EL (cell line): ENCODE measurements around the gene RPUSD1.
"Not testable (repeated sequence)": the region's sequence is repeated elsewhere in the genome, so short reads cannot be mapped to it uniquely, and the experiment has no call there.

Experiments used
- DNase-seq: peaks from one replicate; pipeline ENCODE4 v3.0.0-alpha.2; 2016

The RPUSD1 gene

GRCh38 chr16:781346-782010, 6.7 kb downstream of the RPUSD1 start:
- DNase-seq = no peak

DNA sequence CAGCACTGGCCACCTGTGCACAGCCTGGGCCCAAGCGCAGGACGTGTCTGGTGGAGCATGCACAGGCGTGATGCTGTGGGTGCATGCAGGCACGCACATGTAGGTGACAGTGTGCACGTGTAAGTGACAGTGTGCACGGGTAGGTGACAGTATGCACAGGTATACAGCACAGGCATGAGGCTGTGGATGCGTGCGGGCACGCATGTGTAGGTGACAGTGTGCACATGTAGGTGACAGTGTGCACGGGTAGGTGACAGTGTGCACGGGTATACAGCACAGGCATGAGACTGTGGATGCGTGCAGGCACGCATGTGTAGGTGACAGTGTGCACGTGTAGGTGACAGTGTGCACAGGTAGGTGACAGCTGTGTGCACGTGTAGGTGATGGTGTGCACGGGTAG, 7.9 kb downstream of the RPUSD1 start:
- DNase-seq = no peak

DNA sequence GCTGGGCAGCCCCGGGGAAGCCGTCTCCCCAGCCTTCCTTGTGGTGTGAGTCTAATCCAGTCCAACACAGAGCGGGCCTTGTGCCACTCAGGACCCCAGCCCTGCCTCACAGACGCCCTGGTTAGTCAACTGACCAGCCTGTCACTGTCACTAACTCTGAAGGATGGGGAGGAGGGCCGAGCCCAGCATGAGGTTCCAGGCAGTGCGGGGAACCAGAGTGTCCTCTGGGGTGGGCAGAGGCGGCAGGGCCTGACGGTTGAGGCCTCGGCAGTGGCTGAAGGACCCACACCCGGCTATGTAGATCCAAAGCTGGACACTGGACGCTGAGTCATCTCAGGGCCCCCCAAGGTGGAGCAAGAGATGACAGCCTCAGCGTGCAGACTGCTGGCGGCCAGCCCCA, 8.6 kb downstream of the RPUSD1 start:
- no peak for DNase-seq

- DNase-seq = no peak
Measured at GRCh38 chr16:778909-779527, 9.2 kb downstream of the RPUSD1 start.

DNA sequence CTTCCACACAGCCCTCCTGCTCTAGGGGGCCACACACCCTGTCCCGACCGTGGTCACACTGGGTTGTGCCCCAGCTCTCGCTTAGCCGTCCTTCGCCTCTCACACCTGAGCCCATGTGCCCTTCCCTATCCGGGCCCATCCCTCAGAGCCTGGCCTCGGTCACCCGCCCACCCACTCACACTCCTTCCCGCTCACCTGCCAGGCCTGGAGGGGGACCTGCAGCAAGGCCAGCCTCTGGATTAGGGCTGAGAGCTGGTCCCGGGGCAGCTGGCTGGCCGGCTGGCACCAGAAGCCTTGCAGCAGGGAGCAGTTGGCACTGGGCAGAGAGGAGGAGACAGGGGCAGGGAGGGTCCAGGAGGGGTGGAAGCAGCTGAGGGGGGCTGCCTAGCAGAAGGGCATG, 9.7 kb downstream of the RPUSD1 start:
- DNase-seq = no peak

DNA sequence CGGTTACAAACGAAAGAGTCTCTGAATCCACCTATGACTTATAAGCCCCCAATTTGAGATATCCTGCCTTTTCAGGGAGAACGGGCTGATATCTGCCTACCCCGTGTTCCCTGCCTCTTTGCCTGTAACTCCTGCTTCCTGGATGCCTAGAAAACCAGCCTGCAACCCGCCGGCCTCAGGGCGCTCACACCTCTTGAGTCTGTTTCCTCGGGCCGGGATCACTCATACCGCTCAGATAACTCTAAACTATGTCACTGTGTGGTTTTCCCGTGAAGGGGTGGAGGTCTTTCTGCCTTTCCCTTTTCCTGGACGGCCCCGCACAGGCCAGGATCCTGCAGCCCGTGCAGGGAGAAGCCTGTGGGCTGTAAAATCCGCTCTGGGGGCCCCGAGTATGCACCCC, 10.4 kb downstream of the RPUSD1 start:
- peak; percentile 62 for DNase-seq

DNA sequence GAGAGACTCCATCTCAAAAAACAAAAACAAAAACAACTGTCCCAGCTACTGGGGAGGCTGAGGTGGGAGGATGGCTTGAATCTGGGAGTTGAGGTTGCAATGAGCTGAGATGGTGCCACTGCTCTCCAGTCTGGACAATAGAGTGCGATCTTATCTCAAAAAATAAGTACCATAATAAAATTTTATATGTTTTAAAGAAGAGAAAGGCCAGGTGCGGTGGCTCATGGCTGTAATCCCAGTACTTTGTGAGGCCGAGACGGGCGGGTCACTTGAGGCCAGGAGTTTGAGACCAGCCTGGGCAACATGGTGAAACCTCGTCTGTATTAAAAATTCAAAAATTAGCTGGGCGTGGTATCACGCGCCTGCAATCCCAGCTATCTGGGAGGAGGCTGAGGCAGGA, 11.4 kb downstream of the RPUSD1 start:
- no peak for DNase-seq

GRCh38 chr16:776298-776697, 11.9 kb downstream of the RPUSD1 start:
- DNase-seq = not testable (repeated sequence)

DNA sequence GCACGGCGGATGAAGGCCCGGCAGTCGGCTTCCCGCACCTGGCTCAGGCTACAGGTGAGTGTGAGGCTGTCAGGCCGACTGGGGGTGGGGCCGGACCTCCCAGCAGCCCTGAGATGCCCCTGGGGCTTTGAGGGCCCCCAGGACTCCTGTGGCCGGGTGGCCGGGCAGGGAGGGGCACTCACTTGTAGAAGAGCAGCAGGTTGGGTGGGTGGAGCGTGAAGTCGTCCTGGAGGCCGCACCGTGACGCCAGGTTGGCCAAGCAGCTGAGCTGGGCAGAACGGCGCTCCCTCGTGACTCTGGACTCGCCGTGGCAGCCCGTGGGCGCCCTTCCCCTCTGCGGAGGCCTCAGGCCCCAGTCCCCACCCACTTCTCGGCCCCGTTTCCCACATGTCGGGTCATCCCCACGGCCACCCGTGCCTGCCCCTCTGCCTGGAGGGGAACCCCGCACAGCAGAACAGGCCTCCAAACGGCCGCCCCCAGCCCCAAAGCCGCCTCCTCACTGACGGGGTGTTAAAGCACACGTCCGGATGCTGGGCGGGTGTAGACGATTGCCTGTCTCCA, 12.9 kb downstream of the RPUSD1 start:
- no peak for DNase-seq

DNA sequence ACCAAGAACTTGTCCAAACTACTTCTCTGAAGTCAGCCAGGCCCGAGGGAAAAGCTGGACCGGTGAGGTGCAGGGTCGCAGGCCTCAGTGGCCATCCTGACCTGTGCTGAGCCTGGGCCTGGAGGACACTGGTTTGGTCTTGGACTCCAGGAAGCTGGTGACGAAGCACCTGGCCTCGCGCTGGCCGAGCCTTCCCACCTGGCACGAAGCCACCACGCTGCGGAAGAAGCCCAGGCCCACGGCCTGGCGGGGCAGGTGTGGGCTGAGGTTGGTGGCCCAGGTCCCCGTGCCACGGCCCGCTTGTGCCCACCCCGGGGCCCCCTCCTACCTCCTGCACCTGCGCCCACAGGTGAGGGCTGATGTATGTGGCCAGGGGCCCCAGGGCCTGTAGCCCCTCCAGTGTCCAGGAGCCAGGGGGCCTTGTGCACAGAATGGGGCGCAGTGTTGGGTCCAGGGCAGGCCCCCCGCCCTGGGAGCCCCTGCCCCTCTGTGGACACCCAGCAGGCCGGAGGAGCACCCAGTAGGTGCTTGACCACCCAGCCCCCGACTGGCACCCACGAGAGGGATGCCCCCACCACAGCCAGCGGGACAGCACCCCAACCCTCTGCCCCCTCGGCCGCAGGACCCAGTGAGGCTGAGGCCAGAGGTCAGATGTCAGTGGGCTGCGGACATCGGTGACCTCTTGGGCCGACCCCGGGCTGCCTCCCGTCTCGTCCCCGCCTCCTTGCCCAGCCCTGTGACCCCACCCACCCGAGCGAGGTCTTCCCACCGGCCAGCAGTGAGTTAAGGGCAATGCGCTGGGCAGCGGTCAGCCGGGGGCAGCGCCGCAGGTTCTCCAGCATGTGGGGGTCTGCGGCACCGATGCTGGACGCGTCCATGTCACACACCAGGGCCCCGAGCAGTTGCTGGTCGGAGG, 13.8 kb downstream of the RPUSD1 start:
- no peak for DNase-seq

GRCh38 chr16:772959-773358, 15.2 kb downstream of the RPUSD1 start:
- no peak for DNase-seq

DNA sequence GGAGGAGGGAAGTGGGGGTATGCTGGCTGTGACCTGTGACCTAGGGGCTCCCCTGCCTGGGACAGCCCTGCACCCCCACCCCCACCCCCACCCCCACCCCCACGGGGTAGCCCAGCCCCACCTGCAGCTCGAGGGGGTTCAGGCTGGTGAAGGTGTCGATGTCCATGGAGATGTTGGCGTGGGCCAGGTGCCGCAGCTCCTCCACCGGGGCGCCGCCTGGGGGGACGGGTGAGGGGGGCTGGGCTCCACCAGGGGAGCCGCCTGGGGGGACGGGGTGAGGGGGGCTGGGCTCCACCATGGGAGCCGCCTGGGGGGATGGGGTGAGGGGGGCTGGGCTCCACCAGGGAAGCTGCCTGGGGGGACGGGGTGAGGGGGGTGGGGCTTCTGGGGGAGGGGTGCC, 17.8 kb downstream of the RPUSD1 start:
- no peak for DNase-seq

DNA sequence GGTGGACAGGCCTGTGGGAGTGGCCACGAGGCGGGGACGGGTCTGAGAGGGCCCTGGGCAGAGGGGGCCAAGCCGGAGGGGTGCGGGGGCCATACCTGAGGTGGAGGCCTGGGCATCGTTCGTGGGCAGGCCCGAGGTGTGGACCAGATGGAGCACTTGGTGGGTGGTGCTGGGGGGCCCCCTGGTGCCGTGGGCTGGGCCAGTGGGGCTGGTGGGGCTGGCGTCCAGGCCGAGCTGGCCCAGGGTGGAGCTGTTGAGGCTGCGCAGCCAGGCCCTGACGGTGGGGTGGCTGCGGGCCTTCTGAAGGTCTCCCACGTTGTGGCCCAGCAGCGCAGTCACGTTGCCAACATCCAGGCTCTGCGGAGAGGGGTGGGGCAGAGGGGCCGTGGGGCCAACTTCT, 18.2 kb downstream of the RPUSD1 start:
- no peak for DNase-seq

GRCh38 chr16:769184-769784, 18.9 kb downstream of the RPUSD1 start:
- DNase-seq = no peak

GRCh38 chr16:768428-768827, 19.8 kb downstream of the RPUSD1 start:
- no peak for DNase-seq

- DNase-seq = no peak
Measured at GRCh38 chr16:767743-768235, 20.4 kb downstream of the RPUSD1 start.

- DNase-seq = no peak
Measured at GRCh38 chr16:766820-767640, 21.2 kb downstream of the RPUSD1 start.

- no peak for DNase-seq
Measured at GRCh38 chr16:766008-766819, 22.0 kb downstream of the RPUSD1 start.

DNA sequence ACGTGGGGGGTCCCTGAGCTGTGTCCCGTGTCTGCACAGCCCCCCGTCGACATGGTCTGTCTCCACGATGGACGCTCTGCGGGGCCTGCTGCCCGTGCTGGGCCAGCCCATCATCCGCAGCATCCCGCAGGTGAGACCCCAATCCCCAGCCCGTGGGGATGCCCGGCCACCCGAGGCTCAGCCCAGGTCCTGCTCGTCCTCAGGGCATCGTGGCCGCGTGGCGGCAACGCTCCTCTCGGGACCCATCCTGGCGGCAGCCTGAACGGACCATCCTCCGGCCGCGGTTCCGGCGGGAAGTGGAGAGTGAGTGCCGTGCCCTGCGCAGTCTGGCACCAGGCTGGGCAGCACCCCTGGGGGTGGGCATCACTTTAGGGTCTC, 22.7 kb downstream of the RPUSD1 start:
- DNase-seq = no peak

DNA sequence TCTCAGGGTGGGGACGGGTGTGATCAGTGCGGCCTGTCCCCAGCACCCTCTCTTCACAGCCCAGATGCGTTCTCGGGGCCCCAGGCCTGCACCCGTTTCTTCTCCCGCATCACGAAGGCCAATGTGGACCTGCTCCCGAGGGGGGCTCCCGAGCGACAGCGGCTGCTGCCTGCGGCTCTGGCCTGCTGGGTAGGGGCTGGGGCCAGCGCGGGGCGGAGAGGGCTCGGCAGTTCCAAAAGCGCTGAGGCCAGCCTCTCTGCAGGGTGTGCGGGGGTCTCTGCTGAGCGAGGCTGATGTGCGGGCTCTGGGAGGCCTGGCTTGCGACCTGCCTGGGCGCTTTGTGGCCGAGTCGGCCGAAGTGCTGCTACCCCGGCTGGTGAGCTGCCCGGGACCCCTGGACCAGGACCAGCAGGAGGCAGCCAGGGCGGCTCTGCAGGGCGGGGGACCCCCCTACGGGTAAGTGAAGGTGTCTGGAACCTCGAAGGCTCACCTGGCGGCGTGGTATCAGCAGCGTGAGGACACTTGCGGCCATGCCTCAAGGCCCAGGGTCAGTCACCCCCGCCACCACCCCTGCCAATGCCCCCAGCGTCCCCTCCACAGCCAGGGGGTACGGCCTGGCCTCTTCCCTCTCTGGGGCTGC, 23.2 kb downstream of the RPUSD1 start:
- no peak for DNase-seq
